Thoracic aorta (tissue), 2 donors: Measurements from ENCODE around the gene ADSS2. TPM values are rescaled to one million over a fixed set of nuclear protein-coding genes. Genes with fewer than 3 reads are reported as not detected.

Experiments used
- ATAC-seq: fragments of 150-250 bp; one replicate; pipeline ENCODE4 v1.8.0; 2017; ENCODE audit warnings: low read depth; ENCODE audit not compliant: insufficient number of reproducible peaks, low FRiP score
- DNase-seq: peaks from one replicate; pipeline ENCODE4 v3.0.0-alpha.2; 2020; ENCODE audit warnings: low spot score
- H3K27ac ChIP-seq, 2 donors: fragments of 200-600 bp; sonication (generic); 1 replicate in 1 of 2; 2 replicates in 1 of 2; pipeline ENCODE4 v1.5.1; 2016; ENCODE audit warnings: mild to moderate bottlenecking in 2 of 2, moderate library complexity in 2 of 2
- H3K27me3 ChIP-seq: fragments of 200-600 bp; sonication (generic); replicated peaks from 2 replicates; pipeline ENCODE4 v1.6.0; 2016; ENCODE audit warnings: mild to moderate bottlenecking; ENCODE audit not compliant: insufficient read depth
- H3K36me3 ChIP-seq: fragments of 200-600 bp; sonication (generic); one replicate; pipeline ENCODE4 v1.5.1; 2016
- H3K4me1 ChIP-seq, 2 donors: fragments of 200-600 bp; sonication (generic); 1 replicate in 1 of 2; 2 replicates in 1 of 2; pipeline versions ENCODE4 v1.5.1 to v1.6.0; 2016; ENCODE audit warnings: low read depth in 2 of 2, mild to moderate bottlenecking in 1 of 2; ENCODE audit not compliant: control insufficient read depth in 1 of 2
- H3K4me3 ChIP-seq: fragments of 200-600 bp; sonication (generic); 2 replicates; pipeline ENCODE4 v1.5.1; 2016; ENCODE audit warnings: mild to moderate bottlenecking
- H3K9me3 ChIP-seq: fragments of 200-600 bp; sonication (generic); 2 replicates; pipeline ENCODE4 v1.5.1; 2016
- total RNA-seq, 2 donors: library from RNA; depleted of rRNA; stranded (reverse); fragments of >200 nt; gene quantifications; one replicate each; pipeline versions ENCODE4 v1.1.0 to v1.2.3, GENCODE V29; 2016
- TF ChIP-seq, protein P1 (sequence below): fragments of 200-600 bp; sonication (generic); IDR thresholded peaks from one replicate; pipeline ENCODE4 v1.5.1; 2019; ENCODE audit warnings: antibody characterized with exemption

The ADSS2 gene
- total RNA-seq, 2 donors from 2014 or later = 51.7 to 53.2 TPM

DNA sequence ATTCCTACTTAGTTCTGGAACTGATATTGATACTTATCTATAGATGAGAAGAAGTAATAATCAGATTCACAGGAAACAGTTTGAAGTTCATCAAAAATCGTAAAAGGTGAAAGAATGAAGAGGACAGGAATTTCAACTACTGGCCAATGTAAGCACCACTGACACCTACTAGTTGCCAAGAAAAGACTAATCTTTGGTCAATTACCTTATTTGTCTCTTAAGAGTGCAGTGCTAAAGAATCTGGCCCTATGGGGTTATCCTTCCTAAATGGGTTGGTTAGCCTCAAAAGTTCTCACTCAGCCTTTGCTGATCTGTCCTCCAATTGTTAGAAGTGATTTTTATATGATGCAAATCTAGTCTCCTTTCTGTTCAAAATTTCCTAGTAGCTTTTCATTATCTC, 29.5 kb downstream of the ADSS2 start:
- Histone ChIP-seq H3K4me3 (no peak overlapping the region), H3K27me3 (no peaks in the 10 kb centered on the region), H3K27ac (no peak overlapping the region), H3K4me1 (peaks cover 4 to 11% of the 10 kb centered on the region in 2 donors), H3K9me3 (no peaks in the 10 kb centered on the region), H3K36me3 (peaks cover 16% of the 10 kb centered on the region)
- TF ChIP-seq, protein P1, sequence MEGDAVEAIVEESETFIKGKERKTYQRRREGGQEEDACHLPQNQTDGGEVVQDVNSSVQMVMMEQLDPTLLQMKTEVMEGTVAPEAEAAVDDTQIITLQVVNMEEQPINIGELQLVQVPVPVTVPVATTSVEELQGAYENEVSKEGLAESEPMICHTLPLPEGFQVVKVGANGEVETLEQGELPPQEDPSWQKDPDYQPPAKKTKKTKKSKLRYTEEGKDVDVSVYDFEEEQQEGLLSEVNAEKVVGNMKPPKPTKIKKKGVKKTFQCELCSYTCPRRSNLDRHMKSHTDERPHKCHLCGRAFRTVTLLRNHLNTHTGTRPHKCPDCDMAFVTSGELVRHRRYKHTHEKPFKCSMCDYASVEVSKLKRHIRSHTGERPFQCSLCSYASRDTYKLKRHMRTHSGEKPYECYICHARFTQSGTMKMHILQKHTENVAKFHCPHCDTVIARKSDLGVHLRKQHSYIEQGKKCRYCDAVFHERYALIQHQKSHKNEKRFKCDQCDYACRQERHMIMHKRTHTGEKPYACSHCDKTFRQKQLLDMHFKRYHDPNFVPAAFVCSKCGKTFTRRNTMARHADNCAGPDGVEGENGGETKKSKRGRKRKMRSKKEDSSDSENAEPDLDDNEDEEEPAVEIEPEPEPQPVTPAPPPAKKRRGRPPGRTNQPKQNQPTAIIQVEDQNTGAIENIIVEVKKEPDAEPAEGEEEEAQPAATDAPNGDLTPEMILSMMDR = no peak
- ATAC-seq (no peak), DNase-seq (no peak)

DNA sequence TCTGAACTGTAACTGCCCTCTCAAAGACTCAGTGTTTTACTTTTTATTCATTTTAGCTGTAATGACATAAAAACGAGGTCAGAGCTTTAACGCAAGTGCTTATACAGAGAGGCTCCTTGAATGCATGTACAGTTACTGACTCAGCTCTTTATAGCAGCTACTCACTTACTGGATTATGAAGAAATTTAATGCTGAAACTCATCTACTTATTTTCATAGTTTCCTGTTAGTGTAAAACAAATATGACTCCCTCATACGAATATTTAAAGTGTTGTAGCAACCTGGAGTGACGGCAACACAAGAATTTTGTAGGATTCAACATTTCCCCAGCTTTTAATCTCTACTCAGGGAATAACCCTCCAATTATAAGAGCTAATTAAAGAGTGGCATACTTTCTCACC, 32.7 kb downstream of the ADSS2 start:
- Histone ChIP-seq H3K27me3 (no peaks in the 10 kb centered on the region), H3K4me3 (no peak overlapping the region), H3K36me3 (peaks cover 41% of the 10 kb centered on the region), H3K27ac (no peak overlapping the region), H3K9me3 (no peaks in the 10 kb centered on the region), H3K4me1 (peaks cover 0 to 11% of the 10 kb centered on the region in 2 donors)
- TF ChIP-seq, protein P1 = no peak
- DNase-seq (no peak), ATAC-seq (no peak)

DNA sequence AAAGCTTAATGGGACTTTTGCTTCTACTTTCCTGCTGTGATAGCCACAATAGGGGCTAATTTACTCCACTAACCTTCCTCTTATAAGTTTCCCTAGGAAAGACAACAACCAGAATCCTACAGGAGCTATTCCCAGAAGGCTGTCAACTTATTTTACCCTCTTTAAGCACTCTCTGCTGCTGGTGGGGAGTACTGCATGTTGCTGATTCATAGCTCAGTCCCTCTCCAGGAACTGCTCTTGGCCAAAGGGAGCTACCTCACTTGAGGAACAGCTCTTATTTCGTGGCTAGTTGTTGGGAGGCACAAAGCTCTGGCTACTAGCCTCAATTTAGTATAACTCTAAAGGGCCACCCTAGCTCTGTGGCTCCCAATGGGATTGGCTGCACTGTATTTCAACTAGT, 37.2 kb downstream of the ADSS2 start:
- peaks cover 68% of the 10 kb centered on the region for H3K36me3 ChIP-seq
- TF ChIP-seq, protein P1 = no peak
- DNase-seq = no peak
- H3K27me3 ChIP-seq = no peaks in the 10 kb centered on the region
- no peaks in the 10 kb centered on the region for H3K9me3 ChIP-seq
- no peak overlapping the region for H3K4me3 ChIP-seq
- no peak for ATAC-seq
- no peak overlapping the region for H3K27ac ChIP-seq
- no peaks in the 10 kb centered on the region for H3K4me1 ChIP-seq

DNA sequence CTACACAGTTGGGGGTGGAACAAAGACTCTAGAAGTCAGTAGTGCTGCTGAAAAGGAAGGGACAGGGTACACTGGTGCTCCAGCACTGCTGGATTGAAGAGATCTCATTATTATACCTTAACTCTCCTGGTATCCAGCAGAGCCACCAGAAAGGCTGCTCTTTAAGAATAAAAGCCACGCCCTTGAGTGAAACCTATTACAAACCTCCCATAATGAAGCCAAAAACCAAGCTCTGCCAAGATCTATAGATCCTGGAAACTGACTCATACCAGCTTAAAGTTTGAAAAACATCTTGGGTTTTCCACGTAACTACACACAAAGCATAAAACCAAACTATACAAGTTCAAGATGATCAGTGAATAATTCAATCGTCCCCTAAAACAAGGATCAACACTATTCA, 38.0 kb downstream of the ADSS2 start:
- no peaks in the 10 kb centered on the region for H3K4me1 ChIP-seq
- peaks cover 68% of the 10 kb centered on the region for H3K36me3 ChIP-seq
- no peak overlapping the region for H3K4me3 ChIP-seq
- no peak overlapping the region for H3K27ac ChIP-seq
- TF ChIP-seq, protein P1 = no peak
- no peaks in the 10 kb centered on the region for H3K27me3 ChIP-seq
- ATAC-seq (no peak), DNase-seq (no peak)
- no peaks in the 10 kb centered on the region for H3K9me3 ChIP-seq

DNA sequence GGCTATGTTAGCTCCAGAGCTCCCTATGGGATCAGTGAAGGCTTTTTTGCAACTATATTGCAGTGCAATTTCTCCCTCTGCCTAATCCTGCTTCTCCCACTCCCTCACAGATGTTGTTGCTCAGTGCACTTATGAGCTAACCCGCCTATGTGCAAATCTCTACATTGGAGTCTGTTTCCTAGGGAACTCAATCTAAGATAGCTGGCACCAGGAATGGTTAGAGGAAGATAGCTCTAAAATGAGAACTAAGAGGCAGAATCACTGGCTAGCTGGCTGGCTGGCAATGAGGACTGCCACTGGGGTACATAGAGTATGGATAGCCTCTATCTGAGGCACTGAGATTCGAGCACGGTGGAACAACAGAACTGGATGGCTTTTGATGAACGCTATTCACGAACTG, 39.5 kb downstream of the ADSS2 start:
- H3K36me3 ChIP-seq = peaks cover 58% of the 10 kb centered on the region
- ATAC-seq (no peak), DNase-seq (no peak)
- no peaks in the 10 kb centered on the region for H3K9me3 ChIP-seq
- H3K27me3 ChIP-seq = no peaks in the 10 kb centered on the region
- H3K4me1 ChIP-seq = no peaks in the 10 kb centered on the region
- no peak overlapping the region for H3K27ac ChIP-seq
- no peak overlapping the region for H3K4me3 ChIP-seq
- TF ChIP-seq, protein P1 = no peak
